Stimulated activated CD8-positive, alpha-beta memory T cell treated with anti-CD3 and anti-CD28 coated beads, Interleukin-12 subunit alpha, Interleukin-12 subunit beta, amount 100 ng/mL, for 24 hours (primary cell): Measurements from ENCODE around the gene CLHC1.
"Not testable (repeated sequence)": the region's sequence is repeated elsewhere in the genome, so short reads cannot be mapped to it uniquely, and the experiment has no call there.

Experiments used
- DNase-seq: peaks from one replicate; pipeline ENCODE4 v3.0.0-alpha.2; 2020; ENCODE audit errors: extremely low read depth

CLHC1 gene

DNA sequence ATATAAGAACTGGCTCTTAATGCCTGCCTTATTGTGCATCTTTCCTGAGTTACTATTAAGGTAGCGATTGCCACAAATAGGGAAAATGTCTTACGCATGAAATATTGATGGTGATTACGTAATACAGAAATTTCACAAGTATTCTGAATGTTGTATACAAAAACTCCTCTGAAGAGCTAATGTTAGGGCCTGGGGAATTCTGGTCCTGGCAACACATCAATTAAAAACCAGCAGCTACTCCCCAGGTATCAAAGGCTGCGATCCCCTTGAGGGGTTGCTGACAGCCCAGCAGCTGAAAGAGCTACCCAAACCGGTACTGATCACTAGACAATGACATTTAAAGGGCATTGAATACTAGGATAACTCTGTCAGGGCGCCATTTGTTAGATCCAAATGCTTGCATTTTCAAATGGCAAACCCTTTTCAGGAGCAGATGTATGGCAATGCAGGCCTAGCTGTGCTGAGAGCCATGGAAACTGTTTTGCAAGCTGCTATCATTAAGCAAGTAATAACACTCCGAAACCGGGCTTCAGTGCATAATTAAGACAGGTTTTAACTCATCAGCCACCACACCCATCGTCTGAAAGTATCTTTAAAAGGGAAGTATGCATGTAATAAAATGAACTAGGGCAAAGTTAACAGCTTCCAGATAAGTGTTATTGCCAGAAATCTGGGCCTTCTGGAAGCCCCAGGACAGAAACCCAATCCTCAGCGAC, 78.4 kb downstream of the CLHC1 start:
- DNase-seq: no peak

GRCh38 chr2:55152475-55153412, 79.3 kb downstream of the CLHC1 start:
- no peak for DNase-seq

GRCh38 chr2:55151733-55152433, 80.2 kb downstream of the CLHC1 start:
- DNase-seq: no peak

GRCh38 chr2:55150834-55151233, 81.3 kb downstream of the CLHC1 start:
- DNase-seq: no peak

- no peak for DNase-seq
These were observed 83.8 kb downstream of the CLHC1 start for GRCh38 chr2:55148269-55148668.

- no peak for DNase-seq
These were observed 84.6 kb downstream of the CLHC1 start for GRCh38 chr2:55147531-55147930.

- no peak for DNase-seq
These were observed 85.1 kb downstream of the CLHC1 start for GRCh38 chr2:55147041-55147440.

GRCh38 chr2:55146263-55146662, 85.8 kb downstream of the CLHC1 start:
- no peak for DNase-seq

GRCh38 chr2:55144922-55145820, 86.9 kb downstream of the CLHC1 start:
- no peak for DNase-seq

DNA sequence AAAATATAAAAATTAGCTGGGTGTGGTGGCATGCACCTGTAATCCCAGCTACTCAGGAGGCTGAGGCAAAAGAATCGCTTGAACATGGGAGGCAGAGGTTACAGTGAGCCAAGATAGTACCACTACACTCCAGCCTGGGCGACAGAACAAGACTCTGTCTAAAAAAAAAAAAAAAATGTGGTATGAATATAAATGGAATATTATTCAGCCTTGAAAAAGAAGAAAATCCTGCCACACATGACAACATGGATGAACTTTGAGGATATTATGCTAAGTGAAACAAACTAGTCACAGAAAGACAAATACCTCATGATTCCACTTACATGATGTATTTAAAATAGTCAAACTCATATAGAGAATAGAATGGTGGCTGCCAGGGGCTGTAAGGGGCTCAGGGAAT, 88.4 kb downstream of the CLHC1 start:
- DNase-seq: not testable (repeated sequence)

DNA sequence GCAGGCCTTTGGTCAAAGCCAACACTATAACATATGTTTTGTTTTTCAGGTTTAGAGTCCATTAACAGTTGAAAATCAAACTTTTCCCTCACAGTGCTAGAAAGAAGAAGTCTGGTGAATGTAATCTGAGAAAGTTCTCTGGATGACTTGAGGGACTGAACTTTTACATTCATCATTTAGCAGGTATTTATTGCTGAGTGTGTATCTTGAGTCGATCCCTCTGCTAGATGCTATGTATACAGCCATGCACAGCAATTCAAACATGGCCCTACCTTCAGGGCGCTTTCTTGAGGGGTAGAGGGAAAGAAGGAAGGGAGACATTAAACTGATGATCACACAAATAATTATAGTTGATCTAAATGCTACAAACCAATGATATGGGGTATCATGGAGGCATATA, 89.6 kb downstream of the CLHC1 start:
- DNase-seq: no peak

DNA sequence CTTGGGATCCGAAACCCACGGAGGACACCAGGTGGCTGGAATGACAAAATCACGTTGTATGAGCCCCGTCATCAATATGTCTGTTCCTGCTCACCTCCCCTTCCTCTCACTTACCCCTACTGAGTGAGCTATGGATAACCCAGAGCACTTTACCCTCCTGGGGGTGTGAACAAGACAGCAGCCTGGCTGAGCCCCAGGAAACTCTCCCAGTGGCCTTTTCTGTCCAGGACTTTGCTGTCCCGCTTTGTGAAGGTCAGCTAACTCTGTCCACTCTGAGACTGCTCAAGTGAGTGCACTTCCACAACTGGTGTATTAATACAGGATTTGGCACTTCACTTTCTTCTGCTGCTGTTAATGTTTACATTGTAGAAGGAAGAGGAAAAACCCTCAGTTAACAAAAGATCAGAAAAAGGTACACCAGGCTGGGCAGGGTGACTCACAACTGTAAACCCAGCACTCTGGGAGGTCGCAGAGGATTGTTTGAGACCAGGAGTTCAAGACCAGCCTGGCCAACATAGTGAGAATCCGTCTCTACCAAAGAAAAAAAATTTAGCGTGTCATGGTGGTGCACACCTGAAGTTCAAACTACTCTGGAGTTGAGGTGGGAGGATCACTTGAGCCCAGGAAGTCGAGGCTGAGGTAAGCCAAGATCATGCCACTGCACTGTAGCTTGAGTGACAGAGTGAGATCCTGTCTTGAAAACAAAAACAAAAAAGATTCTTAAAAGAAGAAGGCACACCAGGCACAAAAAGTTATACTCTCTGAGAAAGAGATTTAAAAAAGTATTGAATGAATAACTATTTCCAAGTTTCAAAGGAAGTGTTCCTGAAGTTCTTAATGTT, 90.3 kb downstream of the CLHC1 start:
- no peak for DNase-seq

GRCh38 chr2:55140316-55141219, 91.5 kb downstream of the CLHC1 start:
- no peak for DNase-seq

GRCh38 chr2:55139305-55139704, 92.8 kb downstream of the CLHC1 start:
- no peak for DNase-seq

DNA sequence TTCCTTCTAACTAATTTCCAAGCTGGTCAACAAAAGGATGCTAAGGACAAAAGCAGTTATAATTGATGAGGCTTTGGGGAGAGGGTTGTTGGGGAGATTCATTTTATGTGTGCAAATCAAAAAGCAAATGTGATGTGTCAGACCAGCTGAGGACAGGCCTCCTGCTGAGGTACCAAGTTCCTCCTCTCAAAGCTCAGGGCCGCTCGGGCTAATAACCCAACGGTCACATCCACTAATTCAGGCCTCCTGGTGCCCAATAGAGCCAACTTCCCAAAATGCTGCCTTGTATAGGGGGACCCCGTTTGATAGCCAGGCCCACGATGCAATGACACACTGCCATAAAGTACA, 93.2 kb downstream of the CLHC1 start:
- DNase-seq: no peak

GRCh38 chr2:55138014-55138881, 93.8 kb downstream of the CLHC1 start:
- no peak for DNase-seq

- no peak for DNase-seq
These were observed 94.8 kb downstream of the CLHC1 start for GRCh38 chr2:55137024-55137958.
